GM12878 (cell line): Measurements from ENCODE around the gene VANGL2. TPM values are rescaled to one million over a fixed set of nuclear protein-coding genes. Genes with fewer than 3 reads are reported as not detected.

Experiments
- ATAC-seq: fragments of 200-7000 bp; cut with Tn5 transposase; 3 replicates; pipeline ENCODE4 v1.9.1; 2020; ENCODE audit warnings: mild to moderate bottlenecking, moderate library complexity
- BruUV-seq: library from RNA; stranded (reverse); fragments of 400-500 nt; replicated peaks from 2 replicates; lab custom pipeline; 2021; lab: Mats Ljungman, UMichigan
- CTCF ChIA-PET: fragments of 300-600 bp; sonication (Branson Sonifier 250); formaldehyde crosslinking; extraction: SDS; loops from one replicate; lab custom pipeline; 2021; ENCODE audit warnings: inconsistent platforms; lab: Yijun Ruan, JAX
- POLR2A ChIA-PET: fragments of 350-600 bp; formaldehyde crosslinking; extraction: SDS; loops from one replicate; lab custom pipeline; 2021; ENCODE audit warnings: inconsistent platforms; lab: Charles Lee
- RAD21 ChIA-PET: fragments of 300-600 bp; sonication (Branson Sonifier 250); formaldehyde crosslinking; loops from one replicate; lab custom pipeline; 2023; ENCODE audit warnings: antibody characterized with exemption; ENCODE audit not compliant: unreplicated experiment; lab: Charles Lee
- SMC1A ChIA-PET: fragments of 300-600 bp; sonication (Branson Sonifier 250); formaldehyde crosslinking; loops from one replicate; lab custom pipeline; 2023; ENCODE audit not compliant: unreplicated experiment, uncharacterized antibody; lab: Charles Lee
- DNase-seq: peaks from one replicate; pipeline ENCODE4 v3.0.0-alpha.2; 2011; ENCODE audit warnings: low read depth, low spot score
- FAIRE-seq: peaks from 3 replicates; lab custom pipeline; 2011; peaks lifted over from hg19 to GRCh38; lab: Jason Lieb, UNC
- H2AFZ ChIP-seq: 2 replicates; pipeline ENCODE4 v1.6.0; 2011; ENCODE audit warnings: low read depth, low read length, control low read depth; ENCODE audit not compliant: control insufficient read depth
- H3K27ac ChIP-seq: 2 replicates; pipeline ENCODE4 v1.5.1; 2011; ENCODE audit warnings: control low read depth; ENCODE audit not compliant: control insufficient read depth, insufficient read depth
- H3K27me3 ChIP-seq, 2 experiments: replicated peaks in 1 of 2; 2 replicates each; pipeline versions ENCODE4 v1.6.0 to v1.6.1; 2011; ENCODE audit warnings: low read length in 1 of 2; ENCODE audit not compliant: control insufficient read depth in 2 of 2, insufficient read depth in 2 of 2
- H3K36me3 ChIP-seq, 2 experiments: 2 replicates each; pipeline ENCODE4 v1.5.1; 2011; ENCODE audit warnings: low read length in 1 of 2; ENCODE audit not compliant: control insufficient read depth in 2 of 2, insufficient read depth in 2 of 2
- H3K4me1 ChIP-seq: 2 replicates; pipeline ENCODE4 v1.6.1; 2011; ENCODE audit warnings: mild to moderate bottlenecking, low read length, moderate library complexity, mixed read lengths; ENCODE audit not compliant: control insufficient read depth, insufficient read depth
- H3K4me2 ChIP-seq: 2 replicates; pipeline ENCODE4 v1.6.0; 2011; ENCODE audit warnings: control low read depth; ENCODE audit not compliant: control insufficient read depth, insufficient read depth
- H3K4me3 ChIP-seq: fragments of 200-600 bp; sonication (generic); 2 replicates; pipeline ENCODE4 v1.5.1; 2016
- H3K79me2 ChIP-seq: 2 replicates; pipeline ENCODE4 v1.6.0; 2011; ENCODE audit warnings: low read length; ENCODE audit not compliant: control insufficient read depth, insufficient read depth
- H3K9ac ChIP-seq: 2 replicates; pipeline ENCODE4 v1.8.0; 2011; ENCODE audit warnings: low read length, control low read depth, mixed read lengths; ENCODE audit not compliant: control insufficient read depth, insufficient read depth
- H3K9me3 ChIP-seq: replicated peaks from 3 replicates; pipeline ENCODE4 v1.5.1; 2011; ENCODE audit warnings: mild to moderate bottlenecking, low read length; ENCODE audit not compliant: control insufficient read depth, insufficient read depth
- H4K20me1 ChIP-seq: 2 replicates; pipeline ENCODE4 v1.6.0; 2011; ENCODE audit not compliant: control insufficient read depth, insufficient read depth
- MXI1 ChIP-seq: fragments of 150-350 bp; IDR thresholded peaks from 2 replicates; pipeline ENCODE4 v1.6.1; 2011; ENCODE audit warnings: low read depth, mild to moderate bottlenecking, inconsistent platforms, low read length, improper control_type of control experiment
- MYC ChIP-seq: IDR thresholded peaks from 2 replicates; pipeline ENCODE4 v1.6.1; 2011; ENCODE audit warnings: mild to moderate bottlenecking, low read length, moderate library complexity, inconsistent platforms; ENCODE audit not compliant: insufficient read depth, insufficient replicate concordance, insufficient read length, severe bottlenecking
- NFYA ChIP-seq: IDR thresholded peaks from 2 replicates; pipeline ENCODE4 v1.6.1; 2011; ENCODE audit warnings: low read depth, mild to moderate bottlenecking, low read length, improper control_type of control experiment, borderline replicate concordance
- RFX5 ChIP-seq: IDR thresholded peaks from 2 replicates; pipeline ENCODE4 v1.6.1; 2011; ENCODE audit warnings: low read depth, low read length, improper control_type of control experiment
- SRF ChIP-seq, 2 experiments: IDR thresholded peaks; 2 replicates each; pipeline ENCODE4 v1.6.1; 2011; ENCODE audit warnings: low read depth in 2 of 2, low read length in 2 of 2, mild to moderate bottlenecking in 1 of 2, moderate library complexity in 1 of 2
- SUZ12 ChIP-seq: fragments of 200-600 bp; sonication (generic); IDR thresholded peaks from one replicate; pipeline ENCODE4 v1.6.1; 2018; ENCODE audit warnings: antibody characterized with exemption, mild to moderate bottlenecking; ENCODE audit not compliant: unreplicated experiment
- TBL1XR1 ChIP-seq: IDR thresholded peaks from 2 replicates; pipeline ENCODE4 v1.6.1; 2012; ENCODE audit warnings: low read depth, low read length, improper control_type of control experiment
- ZNF384 ChIP-seq: IDR thresholded peaks from 2 replicates; pipeline ENCODE4 v1.6.1; 2012; ENCODE audit warnings: low read depth, mild to moderate bottlenecking, low read length, improper control_type of control experiment, borderline replicate concordance
- WGBS: methylation state at CpG from one replicate; pipeline ENCODE4 v1.1.6; 2016; ENCODE audit warnings: low lambda C conversion rate; ENCODE audit not compliant: insufficient replicate concordance, insufficient coverage; ENCODE audit errors: missing lambda C conversion rate; 5-methylcytosine and 5-hydroxymethylcytosine counted together
- in situ Hi-C: fragments of 300-500 bp; cut with MboI; formaldehyde crosslinking; loops from 9 replicates; pipeline ENCODE4 v1.14.3; 2018; ENCODE audit warnings: mixed read lengths
- intact Hi-C: fragments of 100-400 bp; cut with micrococcal nuclease; formaldehyde crosslinking; loops from one replicate; pipeline ENCODE4 v1.14.2; 2022; ENCODE audit not compliant: unreplicated experiment
- polyA plus RNA-seq, 11 experiments: library from polyadenylated mRNA; depleted of rRNA in 4 of 11; unstranded in 6 of 11; stranded (reverse) in 5 of 11; fragments of >200 nt; fragmentation: Nextera tagmentation in 4 of 11; fragmentation: Illumina TruSeq in 1 of 11; extraction: Ambion mirVana in 4 of 11; extraction: Trizol in 1 of 11; gene quantifications; 1 replicate in 1 of 11; 2 replicates in 10 of 11; pipeline versions ENCODE4 v1.2.1 to v1.2.3, GENCODE V29; 2011 to 2016; ENCODE audit warnings: inconsistent platforms in 2 of 11, missing spikeins in 2 of 11, low read depth in 1 of 11
- total RNA-seq, 4 experiments: library from RNA; depleted of rRNA in 3 of 4; stranded (reverse); fragments of >200 nt in 3 of 4; fragmentation: Illumina TruSeq in 1 of 4; extraction: Trizol in 1 of 4; gene quantifications; 2 replicates each; pipeline versions ENCODE4 v1.2.1 to v1.2.3, GENCODE V29; 2013 to 2021
- TF ChIP-seq, protein P1 (sequence below): IDR thresholded peaks from 2 replicates; pipeline ENCODE4 v1.6.1; 2012; ENCODE audit warnings: improper control_type of control experiment, low read depth, low read length; ENCODE audit not compliant: insufficient replicate concordance
- TF ChIP-seq, protein P2 (sequence below): IDR thresholded peaks from 2 replicates; pipeline ENCODE4 v1.6.1; 2012; ENCODE audit warnings: low read depth, low read length, improper control_type of control experiment
- TF ChIP-seq, protein P3 (sequence below): fragments of 450-650 bp; IDR thresholded peaks from 2 replicates; pipeline ENCODE4 v1.6.1; 2017; ENCODE audit warnings: mild to moderate bottlenecking
- TF ChIP-seq, protein P4 (sequence below): IDR thresholded peaks from 2 replicates; pipeline ENCODE4 v1.6.1; 2012; ENCODE audit warnings: low read depth, low read length, improper control_type of control experiment

The VANGL2 gene
- total and polyA plus RNA-seq, 10 of the 15 experiments (the other 5 are each of a cell fraction or from before 2014, with no cell fraction given) = 0.10 to 5.0 (median 0.27) TPM

DNA sequence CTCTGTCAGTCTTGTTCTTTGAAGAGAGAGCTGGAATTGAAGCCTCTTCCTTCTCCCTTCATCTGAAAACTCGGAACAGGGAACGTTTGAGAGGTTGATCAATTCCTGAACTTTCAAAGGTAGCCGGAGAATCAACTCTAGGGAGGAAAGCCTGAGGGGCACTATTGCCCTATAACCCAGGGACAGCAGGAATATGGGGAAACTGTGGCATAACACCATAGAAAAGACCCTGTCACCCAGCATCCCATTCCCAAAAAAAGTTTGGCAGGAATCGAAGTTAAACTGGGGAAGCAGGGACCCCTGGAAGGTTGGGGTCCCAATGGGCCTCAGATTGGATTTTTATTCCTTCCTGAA, 38.6 kb upstream of the VANGL2 start (continued):
- TF ChIP-seq, protein P1, sequence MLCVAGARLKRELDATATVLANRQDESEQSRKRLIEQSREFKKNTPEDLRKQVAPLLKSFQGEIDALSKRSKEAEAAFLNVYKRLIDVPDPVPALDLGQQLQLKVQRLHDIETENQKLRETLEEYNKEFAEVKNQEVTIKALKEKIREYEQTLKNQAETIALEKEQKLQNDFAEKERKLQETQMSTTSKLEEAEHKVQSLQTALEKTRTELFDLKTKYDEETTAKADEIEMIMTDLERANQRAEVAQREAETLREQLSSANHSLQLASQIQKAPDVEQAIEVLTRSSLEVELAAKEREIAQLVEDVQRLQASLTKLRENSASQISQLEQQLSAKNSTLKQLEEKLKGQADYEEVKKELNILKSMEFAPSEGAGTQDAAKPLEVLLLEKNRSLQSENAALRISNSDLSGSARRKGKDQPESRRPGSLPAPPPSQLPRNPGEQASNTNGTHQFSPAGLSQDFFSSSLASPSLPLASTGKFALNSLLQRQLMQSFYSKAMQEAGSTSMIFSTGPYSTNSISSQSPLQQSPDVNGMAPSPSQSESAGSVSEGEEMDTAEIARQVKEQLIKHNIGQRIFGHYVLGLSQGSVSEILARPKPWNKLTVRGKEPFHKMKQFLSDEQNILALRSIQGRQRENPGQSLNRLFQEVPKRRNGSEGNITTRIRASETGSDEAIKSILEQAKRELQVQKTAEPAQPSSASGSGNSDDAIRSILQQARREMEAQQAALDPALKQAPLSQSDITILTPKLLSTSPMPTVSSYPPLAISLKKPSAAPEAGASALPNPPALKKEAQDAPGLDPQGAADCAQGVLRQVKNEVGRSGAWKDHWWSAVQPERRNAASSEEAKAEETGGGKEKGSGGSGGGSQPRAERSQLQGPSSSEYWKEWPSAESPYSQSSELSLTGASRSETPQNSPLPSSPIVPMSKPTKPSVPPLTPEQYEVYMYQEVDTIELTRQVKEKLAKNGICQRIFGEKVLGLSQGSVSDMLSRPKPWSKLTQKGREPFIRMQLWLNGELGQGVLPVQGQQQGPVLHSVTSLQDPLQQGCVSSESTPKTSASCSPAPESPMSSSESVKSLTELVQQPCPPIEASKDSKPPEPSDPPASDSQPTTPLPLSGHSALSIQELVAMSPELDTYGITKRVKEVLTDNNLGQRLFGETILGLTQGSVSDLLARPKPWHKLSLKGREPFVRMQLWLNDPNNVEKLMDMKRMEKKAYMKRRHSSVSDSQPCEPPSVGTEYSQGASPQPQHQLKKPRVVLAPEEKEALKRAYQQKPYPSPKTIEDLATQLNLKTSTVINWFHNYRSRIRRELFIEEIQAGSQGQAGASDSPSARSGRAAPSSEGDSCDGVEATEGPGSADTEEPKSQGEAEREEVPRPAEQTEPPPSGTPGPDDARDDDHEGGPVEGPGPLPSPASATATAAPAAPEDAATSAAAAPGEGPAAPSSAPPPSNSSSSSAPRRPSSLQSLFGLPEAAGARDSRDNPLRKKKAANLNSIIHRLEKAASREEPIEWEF = no peak
- TF ChIP-seq SUZ12 (no peak), ZNF384 (no peak)
- TF ChIP-seq, all 136 proteins: peak for 0

DNA sequence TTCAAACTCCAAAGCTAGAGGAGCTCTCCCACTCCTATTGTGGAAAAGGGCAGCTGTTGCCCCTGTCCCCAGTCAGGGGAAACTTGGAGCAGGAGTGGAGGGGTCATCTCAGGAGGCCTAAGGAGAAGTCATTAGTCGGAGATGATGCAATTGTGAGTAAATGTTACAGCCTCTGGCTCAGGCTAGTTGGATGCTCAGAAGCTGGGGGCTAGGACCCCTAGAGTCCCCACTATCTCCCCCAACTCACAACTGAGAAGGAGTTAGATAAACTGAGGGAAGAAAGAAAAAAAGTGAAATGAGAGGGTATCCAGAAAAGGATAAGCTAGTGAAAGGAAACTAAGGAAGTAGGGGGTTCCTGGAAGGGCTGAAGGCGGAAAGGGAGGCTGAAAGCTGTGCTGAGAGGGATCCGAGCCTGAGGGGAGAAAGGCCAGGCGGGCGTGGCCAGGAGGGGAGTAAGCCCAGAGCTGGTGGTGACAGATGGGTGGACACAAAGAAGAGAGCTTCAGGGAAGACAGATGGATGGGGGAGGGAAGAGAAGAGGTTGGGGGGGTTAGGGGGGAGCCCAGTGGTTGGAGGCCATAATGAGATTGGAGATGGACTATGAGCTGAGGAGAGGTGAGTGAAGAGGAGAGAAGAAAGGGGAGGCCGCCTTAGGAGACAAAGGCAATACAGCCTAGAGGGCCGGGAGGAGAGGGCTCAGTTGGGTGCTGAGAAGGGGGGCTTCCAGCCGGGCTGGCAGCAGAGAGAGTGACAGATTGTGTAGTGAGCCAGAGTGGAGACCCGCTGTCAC, 38.0 kb upstream of the VANGL2 start:
- H3K27me3 ChIP-seq = no peaks in the 10 kb centered on the region
- BruUV-seq = no TSS peak
- DNase-seq = no peak
- H3K4me3 ChIP-seq = no peak overlapping the region
- in situ Hi-C loops (no loop called here), intact Hi-C loops (no loop called here)
- H3K9me3 ChIP-seq = no peaks in the 10 kb centered on the region
- ChIA-PET CTCF (interaction anchor here (0.9 to 5.5 kb wide), 7 partner anchors 8 to 284 kb away, joined by 3 to 45 read pairs (median 4); no protein-coding TSS in a partner anchor), SMC1A (interaction anchor here (0.6 kb wide), 1 partner anchor 10 kb away, joined by 3 read pairs; no protein-coding TSS in a partner anchor), RAD21 (interaction anchor here (0.9 kb wide), 1 partner anchor 11 kb away, joined by 3 read pairs; no protein-coding TSS in a partner anchor), POLR2A (interaction anchor here (0.7 kb wide), 1 partner anchor 17 kb away, joined by 4 read pairs; no protein-coding TSS in a partner anchor)
- no peak overlapping the region for H3K9ac ChIP-seq
- ATAC-seq = no peak
- no peaks in the 10 kb centered on the region for H3K79me2 ChIP-seq
- no peaks in the 10 kb centered on the region for H3K4me1 ChIP-seq
- no peak for FAIRE-seq
- 91% methylated on average over 9 of the region's 9 CpGs for WGBS
- no peak overlapping the region for H3K4me2 ChIP-seq
- no peak overlapping the region for H3K27ac ChIP-seq
- no peaks in the 10 kb centered on the region for H4K20me1 ChIP-seq
- H2AFZ ChIP-seq = no peak overlapping the region
- peaks cover 7 to 18% of the 10 kb centered on the region in 2 experiments for H3K36me3 ChIP-seq
- TF ChIP-seq RFX5 (no peak), MXI1 (no peak), TBL1XR1 (no peak), NFYA (no peak), SRF (IDR thresholded peaks at IDR 0.05; ENCODE audit: low read depth in 2 of 2, low read length in 2 of 2) (no peak), MYC (no peak)
- TF ChIP-seq, protein P2, sequence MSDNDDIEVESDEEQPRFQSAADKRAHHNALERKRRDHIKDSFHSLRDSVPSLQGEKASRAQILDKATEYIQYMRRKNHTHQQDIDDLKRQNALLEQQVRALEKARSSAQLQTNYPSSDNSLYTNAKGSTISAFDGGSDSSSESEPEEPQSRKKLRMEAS = no peak
- TF ChIP-seq, protein P3, sequence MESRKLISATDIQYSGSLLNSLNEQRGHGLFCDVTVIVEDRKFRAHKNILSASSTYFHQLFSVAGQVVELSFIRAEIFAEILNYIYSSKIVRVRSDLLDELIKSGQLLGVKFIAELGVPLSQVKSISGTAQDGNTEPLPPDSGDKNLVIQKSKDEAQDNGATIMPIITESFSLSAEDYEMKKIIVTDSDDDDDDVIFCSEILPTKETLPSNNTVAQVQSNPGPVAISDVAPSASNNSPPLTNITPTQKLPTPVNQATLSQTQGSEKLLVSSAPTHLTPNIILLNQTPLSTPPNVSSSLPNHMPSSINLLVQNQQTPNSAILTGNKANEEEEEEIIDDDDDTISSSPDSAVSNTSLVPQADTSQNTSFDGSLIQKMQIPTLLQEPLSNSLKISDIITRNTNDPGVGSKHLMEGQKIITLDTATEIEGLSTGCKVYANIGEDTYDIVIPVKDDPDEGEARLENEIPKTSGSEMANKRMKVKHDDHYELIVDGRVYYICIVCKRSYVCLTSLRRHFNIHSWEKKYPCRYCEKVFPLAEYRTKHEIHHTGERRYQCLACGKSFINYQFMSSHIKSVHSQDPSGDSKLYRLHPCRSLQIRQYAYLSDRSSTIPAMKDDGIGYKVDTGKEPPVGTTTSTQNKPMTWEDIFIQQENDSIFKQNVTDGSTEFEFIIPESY = no peak
- TF ChIP-seq, protein P4, sequence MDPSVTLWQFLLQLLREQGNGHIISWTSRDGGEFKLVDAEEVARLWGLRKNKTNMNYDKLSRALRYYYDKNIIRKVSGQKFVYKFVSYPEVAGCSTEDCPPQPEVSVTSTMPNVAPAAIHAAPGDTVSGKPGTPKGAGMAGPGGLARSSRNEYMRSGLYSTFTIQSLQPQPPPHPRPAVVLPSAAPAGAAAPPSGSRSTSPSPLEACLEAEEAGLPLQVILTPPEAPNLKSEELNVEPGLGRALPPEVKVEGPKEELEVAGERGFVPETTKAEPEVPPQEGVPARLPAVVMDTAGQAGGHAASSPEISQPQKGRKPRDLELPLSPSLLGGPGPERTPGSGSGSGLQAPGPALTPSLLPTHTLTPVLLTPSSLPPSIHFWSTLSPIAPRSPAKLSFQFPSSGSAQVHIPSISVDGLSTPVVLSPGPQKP = no peak
